ENCODE measurements around the gene PARD3.

DNA sequence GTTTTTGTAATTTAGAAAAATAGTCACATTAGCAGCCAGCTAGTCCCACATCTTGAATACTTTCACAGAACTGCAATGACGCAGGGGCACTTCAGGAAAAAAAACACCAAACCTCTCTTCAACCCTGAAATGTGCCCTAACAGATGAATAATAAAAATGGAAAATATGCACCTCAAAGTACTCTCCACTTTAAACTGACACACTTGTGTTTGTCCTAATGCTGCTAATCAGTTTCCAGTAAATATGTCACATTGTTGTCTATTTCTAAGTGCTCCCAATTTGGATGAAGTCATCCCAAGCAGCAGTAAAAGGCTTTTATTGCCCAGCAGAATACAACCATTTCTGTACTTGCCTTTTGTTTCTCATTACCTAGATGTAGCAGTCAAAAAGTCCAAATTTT lies 86.7 kb downstream of the PARD3 start:
- TF ChIP-seq POLR2A (IDR thresholded peaks at IDR 0.05; ENCODE audit: low read depth) (no peak), EP300 (IDR thresholded peaks at IDR 0.05) (no peak), POLR2AphosphoS5 (IDR thresholded peaks at IDR 0.05) (no peak)
- TF ChIP-seq, protein P1, sequence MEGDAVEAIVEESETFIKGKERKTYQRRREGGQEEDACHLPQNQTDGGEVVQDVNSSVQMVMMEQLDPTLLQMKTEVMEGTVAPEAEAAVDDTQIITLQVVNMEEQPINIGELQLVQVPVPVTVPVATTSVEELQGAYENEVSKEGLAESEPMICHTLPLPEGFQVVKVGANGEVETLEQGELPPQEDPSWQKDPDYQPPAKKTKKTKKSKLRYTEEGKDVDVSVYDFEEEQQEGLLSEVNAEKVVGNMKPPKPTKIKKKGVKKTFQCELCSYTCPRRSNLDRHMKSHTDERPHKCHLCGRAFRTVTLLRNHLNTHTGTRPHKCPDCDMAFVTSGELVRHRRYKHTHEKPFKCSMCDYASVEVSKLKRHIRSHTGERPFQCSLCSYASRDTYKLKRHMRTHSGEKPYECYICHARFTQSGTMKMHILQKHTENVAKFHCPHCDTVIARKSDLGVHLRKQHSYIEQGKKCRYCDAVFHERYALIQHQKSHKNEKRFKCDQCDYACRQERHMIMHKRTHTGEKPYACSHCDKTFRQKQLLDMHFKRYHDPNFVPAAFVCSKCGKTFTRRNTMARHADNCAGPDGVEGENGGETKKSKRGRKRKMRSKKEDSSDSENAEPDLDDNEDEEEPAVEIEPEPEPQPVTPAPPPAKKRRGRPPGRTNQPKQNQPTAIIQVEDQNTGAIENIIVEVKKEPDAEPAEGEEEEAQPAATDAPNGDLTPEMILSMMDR (IDR thresholded peaks at IDR 0.05): no peak
